SU-DHL-6 (cell line): ENCODE measurements around the gene PARD6G.
"Not testable (repeated sequence)": the region's sequence is repeated elsewhere in the genome, so short reads cannot be mapped to it uniquely, and the experiment has no call there.

Experiments
- EZH2phosphoT487 ChIP-seq: fragments of 200-600 bp; sonication (generic), shearing (Covaris generic); conservative IDR thresholded peaks from 2 replicates; pipeline ENCODE4 v1.6.1; 2018; ENCODE audit warnings: mild to moderate bottlenecking, antibody characterized with exemption, low read length, moderate library complexity, mixed read lengths
- TF ChIP-seq, protein P1 (sequence below): fragments of 200-600 bp; sonication (generic); IDR thresholded peaks from one replicate; pipeline ENCODE4 v1.5.1; 2017; ENCODE audit warnings: antibody characterized with exemption, mild to moderate bottlenecking, low read length, moderate library complexity; ENCODE audit not compliant: insufficient read depth, poor library complexity, severe bottlenecking

DNA sequence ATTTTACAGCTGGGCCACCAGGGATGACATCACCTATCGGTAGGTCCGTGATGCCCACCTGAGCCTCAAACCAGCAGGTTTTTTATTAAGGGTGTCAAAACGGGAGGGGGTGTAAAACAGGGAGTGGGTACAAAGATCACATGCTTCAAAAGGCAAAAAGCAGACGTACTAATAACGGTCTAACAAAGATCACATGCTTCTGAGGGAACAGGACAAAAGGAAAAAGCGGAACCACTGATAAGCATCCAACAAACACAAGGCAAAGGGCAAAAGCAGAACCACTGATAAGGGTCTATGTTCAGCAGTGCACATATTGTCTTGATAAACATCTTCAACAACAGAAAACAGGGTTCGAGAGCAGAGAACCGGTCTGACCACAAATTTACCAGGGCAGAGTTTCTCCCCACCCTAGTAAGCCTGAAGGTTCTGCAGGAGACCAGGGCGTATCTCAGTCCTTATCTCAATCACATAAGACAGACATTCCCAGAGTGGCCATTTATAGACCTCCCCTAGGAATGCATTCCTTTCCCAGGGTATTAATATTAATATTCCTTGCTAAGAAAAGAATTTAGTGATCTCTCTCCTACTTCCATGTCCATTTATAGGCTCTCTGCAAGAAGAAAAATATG lies 82.5 kb downstream of the PARD6G start:
- TF ChIP-seq, protein P1, sequence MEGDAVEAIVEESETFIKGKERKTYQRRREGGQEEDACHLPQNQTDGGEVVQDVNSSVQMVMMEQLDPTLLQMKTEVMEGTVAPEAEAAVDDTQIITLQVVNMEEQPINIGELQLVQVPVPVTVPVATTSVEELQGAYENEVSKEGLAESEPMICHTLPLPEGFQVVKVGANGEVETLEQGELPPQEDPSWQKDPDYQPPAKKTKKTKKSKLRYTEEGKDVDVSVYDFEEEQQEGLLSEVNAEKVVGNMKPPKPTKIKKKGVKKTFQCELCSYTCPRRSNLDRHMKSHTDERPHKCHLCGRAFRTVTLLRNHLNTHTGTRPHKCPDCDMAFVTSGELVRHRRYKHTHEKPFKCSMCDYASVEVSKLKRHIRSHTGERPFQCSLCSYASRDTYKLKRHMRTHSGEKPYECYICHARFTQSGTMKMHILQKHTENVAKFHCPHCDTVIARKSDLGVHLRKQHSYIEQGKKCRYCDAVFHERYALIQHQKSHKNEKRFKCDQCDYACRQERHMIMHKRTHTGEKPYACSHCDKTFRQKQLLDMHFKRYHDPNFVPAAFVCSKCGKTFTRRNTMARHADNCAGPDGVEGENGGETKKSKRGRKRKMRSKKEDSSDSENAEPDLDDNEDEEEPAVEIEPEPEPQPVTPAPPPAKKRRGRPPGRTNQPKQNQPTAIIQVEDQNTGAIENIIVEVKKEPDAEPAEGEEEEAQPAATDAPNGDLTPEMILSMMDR, result not testable (repeated sequence)
- not testable (repeated sequence) for TF ChIP-seq EZH2phosphoT487
